ENCODE results near the gene PSAP.

PSAP gene

GRCh38 chr10:71844084-71844483 is 7.0 kb downstream of the PSAP start:
- DNase-seq = no peak

- DNase-seq = no peak
Observed at GRCh38 chr10:71842856-71843686, 8.0 kb downstream of the PSAP start.

DNA sequence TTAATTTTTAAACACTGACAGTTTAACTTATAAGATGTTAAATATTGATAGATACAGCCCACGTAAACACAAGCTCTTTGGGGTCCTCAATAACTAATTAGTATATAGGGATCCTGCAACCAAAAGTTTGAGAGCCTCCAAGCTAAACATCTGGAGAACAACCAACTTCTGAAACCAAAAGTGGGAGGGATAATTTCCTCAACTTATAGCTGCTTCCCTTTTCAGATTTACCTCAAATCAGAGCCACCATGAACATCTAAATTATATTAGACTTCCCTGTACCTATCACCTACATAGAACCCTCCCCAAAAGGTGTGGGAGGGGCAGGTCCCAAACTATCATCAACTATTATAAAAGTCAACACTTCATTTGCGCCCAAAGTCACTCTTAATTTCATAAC is 8.6 kb downstream of the PSAP start:
- no peak for DNase-seq

DNA sequence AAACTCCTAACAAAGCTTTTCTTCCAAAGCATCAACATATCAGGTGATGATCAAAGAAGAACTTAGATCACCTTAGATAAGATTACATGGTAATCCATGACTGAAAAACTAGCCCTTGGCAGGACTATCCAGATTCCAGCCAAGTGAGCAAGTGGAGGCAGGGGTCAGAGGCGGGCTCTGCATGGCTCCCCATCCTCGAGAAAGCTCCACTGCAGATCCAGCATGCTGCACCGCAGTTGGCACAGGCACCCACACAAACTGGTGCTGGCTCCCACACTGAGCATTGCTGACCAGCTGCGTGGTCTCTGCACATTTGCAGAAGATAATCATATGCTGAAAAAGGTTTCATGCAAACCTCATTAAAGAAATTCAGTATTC is 10.1 kb downstream of the PSAP start:
- no peak for DNase-seq

DNA sequence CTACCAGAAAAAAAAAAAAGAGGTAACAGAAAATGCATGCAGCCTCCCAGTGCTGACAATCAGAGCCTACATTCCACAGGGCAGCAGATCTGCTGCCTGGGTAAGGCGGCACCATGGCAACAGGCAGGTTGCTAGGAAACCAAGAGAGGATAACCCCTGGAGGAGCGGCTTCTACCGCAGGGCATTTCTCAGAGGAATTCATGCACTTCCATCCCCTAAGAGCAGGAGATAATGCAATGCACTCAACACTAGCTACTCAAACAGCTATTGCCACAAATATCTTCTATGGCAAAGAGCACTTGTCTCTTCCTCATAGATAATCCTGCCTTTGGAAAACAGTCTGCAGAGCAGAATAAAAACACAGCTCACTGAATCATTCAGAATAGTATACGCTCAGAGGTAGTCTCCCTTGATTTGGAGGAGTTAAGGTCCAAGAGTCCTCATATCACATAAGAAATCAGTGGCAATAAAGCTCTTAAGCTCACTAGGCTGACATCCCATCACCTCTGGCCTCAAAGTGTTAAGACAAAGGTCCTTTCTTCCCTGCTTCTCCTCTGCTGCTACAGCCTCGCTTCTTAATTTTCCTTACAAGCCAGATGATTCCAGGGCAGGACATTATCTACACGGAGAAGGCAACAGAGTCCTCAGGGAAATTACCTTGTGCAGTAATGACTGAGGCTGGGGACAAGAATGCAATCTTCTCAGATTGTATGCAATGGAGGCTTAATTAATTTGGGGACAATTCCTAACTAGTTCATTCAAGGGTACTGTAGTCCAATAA is 10.7 kb downstream of the PSAP start:
- DNase-seq = no peak

- no peak for DNase-seq
Observed at GRCh38 chr10:71838264-71839211, 12.5 kb downstream of the PSAP start.

DNA sequence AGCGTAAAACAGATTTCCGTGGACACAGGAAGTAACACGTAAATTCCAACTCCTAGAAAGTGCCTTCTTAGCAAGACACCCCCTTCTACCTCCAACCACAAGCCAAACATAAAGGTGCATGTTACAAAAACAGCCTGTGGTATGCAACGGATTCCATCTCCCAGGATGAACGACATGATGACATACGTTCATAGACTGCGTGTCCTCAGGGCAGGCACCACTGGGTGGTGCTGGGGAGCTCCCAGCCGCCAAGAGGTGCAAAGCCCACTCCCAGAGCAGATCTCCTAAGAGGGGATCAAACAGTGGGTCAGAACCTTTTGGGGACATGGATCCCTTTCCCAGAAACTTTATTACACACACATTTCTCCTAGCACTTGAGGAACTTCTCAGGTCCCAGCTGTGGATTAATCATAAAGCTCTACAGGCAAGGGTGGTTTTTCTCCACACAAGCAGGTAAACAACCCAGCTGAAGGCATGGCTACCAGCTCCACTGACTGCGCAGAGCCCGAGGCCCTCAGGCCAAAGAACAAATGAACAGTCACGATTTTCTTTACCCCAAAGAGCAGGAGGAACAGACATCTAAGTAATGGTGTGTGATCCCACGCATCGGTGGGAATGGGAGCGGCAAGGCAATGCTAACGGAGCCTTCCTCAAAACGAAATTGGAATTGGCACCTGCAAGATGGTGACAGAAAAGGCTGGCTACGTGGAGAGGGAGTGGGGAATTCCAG is 13.8 kb downstream of the PSAP start:
- no peak for DNase-seq

- DNase-seq = no peak
Observed at GRCh38 chr10:71836596-71836974, 14.5 kb downstream of the PSAP start.

DNA sequence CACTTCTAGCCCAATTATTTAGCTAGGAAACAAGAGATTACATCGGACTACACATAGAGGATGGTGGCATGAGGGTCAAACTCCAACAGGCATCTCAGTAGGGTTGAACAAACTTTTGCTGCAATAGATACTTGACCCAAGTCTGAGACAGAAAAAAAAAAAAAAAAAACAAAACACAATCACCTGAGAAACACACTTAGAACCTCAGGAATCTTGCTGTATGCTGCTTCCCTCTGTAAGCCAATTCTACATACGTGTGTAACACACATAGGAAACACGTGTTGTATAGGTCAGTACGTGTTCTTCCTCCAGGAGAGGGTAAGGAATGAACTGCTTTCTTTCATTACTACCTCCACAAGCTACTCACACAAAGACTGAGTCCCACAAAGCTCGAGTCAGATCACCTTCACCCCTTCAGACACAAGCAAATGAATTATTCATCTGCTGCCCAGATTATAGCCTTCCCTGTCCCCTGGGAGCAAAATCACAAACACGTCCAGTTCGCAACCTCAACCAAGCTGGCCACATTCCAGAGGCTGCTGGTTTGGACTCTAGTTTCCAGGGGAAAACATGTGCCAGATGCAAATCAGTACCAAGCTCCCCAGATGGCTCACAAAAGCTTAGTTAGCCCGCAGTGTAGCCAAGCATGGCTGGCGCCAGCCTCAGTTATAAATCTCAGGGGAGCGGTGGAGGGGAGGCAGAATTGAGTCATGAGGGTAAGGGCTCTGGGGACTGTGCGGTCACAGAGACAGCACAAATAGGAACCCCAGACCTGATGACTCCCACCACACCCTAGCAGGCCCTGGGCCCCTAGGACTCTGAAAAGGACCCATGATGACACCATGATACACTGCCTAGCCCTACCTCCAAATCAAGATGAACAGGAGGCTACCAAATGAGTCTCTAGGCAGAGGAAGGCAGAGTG is 15.1 kb downstream of the PSAP start:
- DNase-seq = no peak

GRCh38 chr10:71834343-71834674 is 16.7 kb downstream of the PSAP start:
- DNase-seq = no peak

DNA sequence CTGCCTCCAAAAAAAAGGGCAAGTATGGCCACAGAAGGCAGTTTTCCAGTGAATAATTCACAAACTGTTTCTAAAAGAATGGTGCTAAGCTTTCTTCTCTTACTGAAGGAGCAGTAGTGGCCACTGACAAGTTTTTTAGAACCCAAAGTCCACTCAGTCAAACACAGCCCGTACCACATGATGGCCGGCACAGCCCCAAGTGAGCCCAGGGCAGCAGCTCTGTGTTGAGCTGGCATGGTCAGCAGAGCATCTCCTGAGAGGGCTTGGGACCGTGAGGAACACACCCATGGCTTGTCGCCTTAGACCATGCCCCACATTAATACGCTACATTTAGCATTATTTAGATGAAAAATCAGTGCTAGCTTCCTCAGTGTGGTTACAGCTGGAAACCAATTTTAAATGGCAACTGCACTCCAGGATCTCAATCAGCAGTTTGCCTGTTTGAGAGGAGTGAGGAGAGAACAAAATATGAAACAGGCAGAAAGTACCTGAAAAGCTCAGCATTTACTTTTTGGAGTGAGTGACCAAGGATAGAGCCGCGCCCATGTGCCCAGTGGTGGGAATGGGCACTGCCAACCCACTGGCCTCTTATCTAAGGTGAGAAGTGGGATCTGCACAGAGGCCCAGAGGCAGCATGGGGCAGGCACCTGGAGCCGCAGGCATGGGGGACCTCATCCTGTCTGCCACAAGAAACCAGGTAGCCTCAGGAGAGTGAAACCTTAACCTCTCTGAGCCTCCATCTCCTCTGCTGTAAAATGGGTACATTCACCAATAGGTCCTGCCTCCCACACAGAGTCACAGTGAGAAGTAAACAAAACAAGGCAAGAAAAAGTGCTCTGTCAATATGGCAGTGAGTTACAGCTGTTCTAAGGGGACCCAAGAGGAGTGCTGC is 17.4 kb downstream of the PSAP start:
- DNase-seq = no peak

DNA sequence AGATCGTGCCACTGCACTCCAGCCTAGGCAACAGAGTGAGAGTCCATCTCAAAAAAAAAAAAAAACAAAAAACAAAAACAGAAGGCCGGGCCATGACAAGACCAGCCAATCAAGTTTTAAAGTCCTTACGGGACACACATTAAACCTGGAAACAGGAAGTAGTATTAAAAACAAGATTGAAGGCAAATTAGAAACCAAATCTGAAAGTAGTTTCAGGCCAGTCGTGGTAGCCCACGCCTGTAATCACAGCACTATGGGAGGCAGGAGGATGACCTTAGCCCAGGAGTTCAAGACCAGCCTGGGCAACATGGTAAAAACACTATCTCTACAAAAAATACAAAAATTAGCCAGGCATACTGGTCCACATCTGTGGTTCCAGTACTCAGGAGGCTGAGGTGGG is 18.1 kb downstream of the PSAP start:
- no peak for DNase-seq

DNA sequence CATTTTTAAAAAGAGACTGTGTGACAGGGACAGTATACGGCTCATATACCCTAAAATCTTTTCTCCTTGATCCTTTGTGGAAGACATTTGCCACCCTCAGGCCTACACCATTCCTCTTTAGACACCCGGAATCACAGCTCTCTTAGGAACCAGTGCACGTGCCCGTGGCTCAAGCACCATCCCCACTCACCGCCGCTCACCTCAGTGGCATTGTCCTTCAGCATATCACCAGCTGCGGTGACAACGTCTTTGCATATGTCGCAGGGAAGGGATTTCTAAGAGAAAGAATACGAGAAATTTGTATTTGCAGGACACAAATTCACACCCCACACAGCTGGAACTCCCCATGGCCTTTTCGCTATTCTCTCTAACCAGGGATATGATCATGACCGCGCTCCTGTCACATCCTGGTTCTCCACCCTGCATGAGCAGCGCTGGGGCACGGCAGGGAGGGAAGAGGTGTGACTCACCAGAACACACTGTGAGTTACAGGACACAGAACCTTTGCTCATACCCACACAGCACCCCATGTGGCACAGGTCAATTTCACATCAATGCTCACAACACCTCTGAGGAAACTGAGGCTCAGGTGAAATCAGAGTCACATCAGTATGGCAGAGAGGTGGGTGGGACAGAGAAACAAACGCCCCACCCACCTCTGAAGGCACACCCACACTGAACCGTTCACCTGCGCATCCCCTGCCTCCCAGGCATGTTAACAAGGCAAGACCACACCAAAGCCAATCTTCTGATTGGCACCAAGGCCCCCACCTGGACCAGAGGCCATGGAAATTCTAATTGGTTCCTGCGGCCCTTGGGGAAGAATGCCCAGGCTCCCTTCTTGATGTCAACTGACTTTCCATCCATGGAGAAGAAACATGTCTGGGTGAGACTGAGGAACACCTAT is 19.2 kb downstream of the PSAP start:
- DNase-seq = no peak

DNA sequence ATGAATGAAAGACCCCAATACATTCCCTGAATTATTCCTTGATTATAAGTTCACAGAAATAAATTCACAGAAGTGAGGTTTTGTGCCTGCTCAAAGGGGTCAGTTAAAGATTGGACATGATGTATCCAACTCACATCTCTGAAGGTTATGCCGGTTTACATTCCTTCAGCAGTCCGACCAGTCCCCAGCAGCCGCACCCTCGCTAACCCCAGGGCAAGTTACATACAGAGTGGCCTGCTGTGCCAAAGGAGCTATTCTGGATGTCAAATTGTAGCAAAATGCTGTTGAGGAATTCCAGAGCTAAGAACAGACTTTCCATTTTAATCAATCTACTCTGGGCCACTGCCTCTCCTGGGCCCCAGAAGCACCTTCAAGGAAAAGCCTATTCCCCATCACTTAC is 20.3 kb downstream of the PSAP start:
- DNase-seq = no peak

DNA sequence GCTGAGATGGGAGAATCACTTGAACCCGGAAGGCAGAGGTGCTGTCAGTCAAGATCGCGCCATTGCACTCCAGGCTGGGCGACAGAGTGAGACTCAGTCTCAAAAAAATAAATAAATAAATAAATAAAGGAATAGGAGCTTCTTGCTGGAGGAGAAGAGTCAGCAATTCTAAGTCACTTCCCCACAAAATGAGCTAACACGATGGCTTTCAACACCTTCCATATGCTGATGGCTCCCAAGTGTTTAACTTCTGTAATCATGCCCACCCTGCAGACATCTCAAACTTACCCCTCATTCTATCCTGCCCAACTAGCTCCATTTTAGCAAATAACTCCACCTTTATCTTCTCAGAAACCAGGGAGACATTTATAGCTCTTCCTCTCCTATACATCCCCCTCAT is 21.2 kb downstream of the PSAP start:
- no peak for DNase-seq

GRCh38 chr10:71829171-71829570 is 21.9 kb downstream of the PSAP start:
- no peak for DNase-seq

GRCh38 chr10:71828702-71829101 is 22.3 kb downstream of the PSAP start:
- DNase-seq = no peak

DNA sequence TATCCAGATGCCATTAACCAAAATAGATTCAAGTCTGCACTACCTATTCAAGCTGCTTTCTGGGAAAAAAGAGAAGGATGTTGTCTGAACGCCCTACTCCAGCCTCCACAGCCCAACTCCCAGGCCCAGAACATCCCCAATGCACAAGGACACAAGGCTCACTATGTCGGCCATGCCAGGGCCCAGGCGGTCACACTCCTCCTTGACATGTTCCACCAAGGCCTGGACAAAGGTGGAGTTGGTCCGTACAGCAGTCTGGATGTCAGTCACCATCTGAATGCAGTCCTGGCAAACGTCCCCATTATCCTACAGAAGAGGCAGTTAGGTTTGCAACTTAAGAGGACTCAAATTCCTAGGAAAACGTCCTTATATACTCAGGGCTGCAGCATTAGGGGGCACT is 23.2 kb downstream of the PSAP start:
- DNase-seq = no peak

DNA sequence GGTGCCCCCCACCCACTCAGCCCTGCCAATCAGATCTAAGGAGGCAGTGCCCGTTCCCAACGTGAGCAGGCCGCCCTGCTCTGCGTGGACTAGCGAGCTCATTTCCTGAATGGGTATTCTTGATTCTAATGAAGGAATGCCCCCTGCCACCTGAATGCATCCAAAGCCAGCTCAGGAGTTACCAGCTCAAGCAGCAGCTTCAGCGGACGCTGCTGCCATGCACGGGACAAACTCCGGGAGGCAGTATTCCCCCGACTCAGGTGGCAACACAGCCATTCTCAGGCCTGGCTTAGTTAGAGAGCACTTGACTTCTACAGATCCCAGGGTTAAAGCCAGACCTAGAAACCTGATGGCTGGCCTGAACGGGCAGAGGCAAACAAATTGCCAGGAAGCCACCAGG is 25.8 kb downstream of the PSAP start:
- no peak for DNase-seq
